CD4-positive, alpha-beta T cell (primary cell): Measurements from ENCODE around the gene AUTS2. TPM values are rescaled to one million over a fixed set of nuclear protein-coding genes. Genes with fewer than 3 reads are reported as not detected.

Experiments used
- ATAC-seq: fragments of 200-7000 bp; cut with Tn5 transposase; one replicate; pipeline ENCODE4 v1.10.0; 2022; ENCODE audit warnings: mild to moderate bottlenecking; ENCODE audit not compliant: poor library complexity
- CTCF ChIA-PET: fragments of 350-600 bp; sonication (Branson Sonifier 250); formaldehyde crosslinking; loops from one replicate; lab custom pipeline; 2021; ENCODE audit warnings: antibody characterized with exemption, inconsistent platforms; lab: Charles Lee
- POLR2A ChIA-PET: fragments of 350-600 bp; sonication (Branson Sonifier 250); formaldehyde crosslinking; loops from one replicate; lab custom pipeline; 2021; ENCODE audit warnings: antibody characterized with exemption, inconsistent platforms; lab: Charles Lee
- DNase-seq, 14 experiments: peaks; one replicate each; pipeline ENCODE4 v3.0.0-alpha.2; 2013 to 2020; ENCODE audit warnings: mixed read lengths in 2 of 14
- H3K27ac ChIP-seq, 2 donors: one replicate each; pipeline versions ENCODE4 v1.5.1 to v1.7.0; 2013; ENCODE audit warnings: low read length in 2 of 2, low read depth in 1 of 2, mild to moderate bottlenecking in 1 of 2
- H3K27me3 ChIP-seq, 2 experiments: 1 replicate in 1 of 2; 2 replicates in 1 of 2; pipeline versions ENCODE4 v1.6.1 to v1.7.0; 2013; ENCODE audit warnings: low read length in 2 of 2, control low read depth in 1 of 2, mild to moderate bottlenecking in 1 of 2, moderate library complexity in 1 of 2; ENCODE audit not compliant: insufficient read depth in 2 of 2, control insufficient read depth in 1 of 2
- H3K36me3 ChIP-seq: one replicate; pipeline ENCODE4 v1.6.1; 2013; ENCODE audit warnings: low read length, control low read depth; ENCODE audit not compliant: insufficient read depth
- H3K4me1 ChIP-seq: one replicate; pipeline ENCODE4 v1.6.1; 2013; ENCODE audit warnings: low read length, control low read depth; ENCODE audit not compliant: insufficient read depth
- H3K4me3 ChIP-seq: one replicate; pipeline ENCODE4 v1.5.1; 2013; ENCODE audit warnings: mild to moderate bottlenecking, low read length, moderate library complexity
- H3K9me3 ChIP-seq, 2 experiments: 1 replicate in 1 of 2; 2 replicates in 1 of 2; pipeline versions ENCODE4 v1.6.1 to v1.7.0; 2013; ENCODE audit warnings: low read length in 2 of 2, mild to moderate bottlenecking in 2 of 2, control low read depth in 1 of 2, moderate library complexity in 1 of 2; ENCODE audit not compliant: control insufficient read depth in 1 of 2, insufficient read depth in 1 of 2
- H3K27ac Mint-ChIP-seq: one replicate; pipeline ENCODE4 v1.8.0; 2020; ENCODE audit warnings: mixed read lengths
- H3K27me3 Mint-ChIP-seq: one replicate; pipeline ENCODE4 v1.8.0; 2021; ENCODE audit warnings: mixed read lengths
- H3K36me3 Mint-ChIP-seq: one replicate; pipeline ENCODE4 v1.8.0; 2021; ENCODE audit warnings: low read depth, mixed read lengths
- H3K4me1 Mint-ChIP-seq: one replicate; pipeline ENCODE4 v1.8.0; 2021; ENCODE audit warnings: low read depth, mixed read lengths
- H3K4me3 Mint-ChIP-seq: one replicate; pipeline ENCODE4 v1.8.0; 2020; ENCODE audit warnings: mild to moderate bottlenecking, mixed read lengths
- H3K9me3 Mint-ChIP-seq: one replicate; pipeline ENCODE4 v1.8.0; 2020; ENCODE audit warnings: mixed read lengths
- CTCF ChIP-seq: fragments of 200-600 bp; IDR thresholded peaks from one replicate; pipeline ENCODE4 v1.8.0; 2022; ENCODE audit warnings: antibody characterized with exemption, mild to moderate bottlenecking
- intact Hi-C, 2 experiments: fragments of 100-400 bp; cut with DNase I in 1 of 2; cut with micrococcal nuclease in 1 of 2; formaldehyde crosslinking; loops; one replicate each; pipeline versions ENCODE4 v1.15.1 to v1.9.0; 2023 to 2025; cut with DNase I, micrococcal nuclease
- total RNA-seq, 174 experiments: library from RNA in 2 of 174; stranded (reverse) in 2 of 174; gene quantifications; one replicate each; pipeline ENCODE4 v1.2.3 and lab custom pipeline; 2021 to 2026

AUTS2 gene
- total RNA-seq, 2 experiments from 2014 or later, result 43.6 to 47.6 TPM

GRCh38 chr7:69656077-69656476, 57.8 kb downstream of the AUTS2 start:
- Histone ChIP-seq H3K4me3 (no peak overlapping the region), H3K4me1 (no peaks in the 10 kb centered on the region), H3K36me3 (no peaks in the 10 kb centered on the region), H3K27ac (no peak overlapping the region), H3K9me3 (no peaks in the 10 kb centered on the region), H3K27me3 (no peaks in the 10 kb centered on the region)
- H3K4me1 Mint-ChIP-seq, result no peaks in the 10 kb centered on the region
- DNase-seq (no peak), ATAC-seq (no peak)
- CTCF ChIA-PET, result no interaction called here
- no peak overlapping the region for H3K27ac Mint-ChIP-seq
- POLR2A ChIA-PET, result no interaction called here
- H3K4me3 Mint-ChIP-seq, result no peak overlapping the region
- H3K9me3 Mint-ChIP-seq, result no peaks in the 10 kb centered on the region
- TF ChIP-seq CTCF, result no peak
- H3K36me3 Mint-ChIP-seq, result no peaks in the 10 kb centered on the region
- intact Hi-C loops, result no loop called here
- no peaks in the 10 kb centered on the region for H3K27me3 Mint-ChIP-seq

GRCh38 chr7:69656890-69657289, 58.6 kb downstream of the AUTS2 start:
- Mint-ChIP-seq H3K36me3 (no peaks in the 10 kb centered on the region), H3K4me1 (no peaks in the 10 kb centered on the region), H3K27me3 (no peaks in the 10 kb centered on the region), H3K4me3 (no peak overlapping the region), H3K27ac (no peak overlapping the region), H3K9me3 (no peaks in the 10 kb centered on the region)
- Histone ChIP-seq H3K27ac (no peak overlapping the region), H3K27me3 (no peaks in the 10 kb centered on the region), H3K9me3 (no peaks in the 10 kb centered on the region), H3K4me3 (no peak overlapping the region), H3K4me1 (no peaks in the 10 kb centered on the region), H3K36me3 (no peaks in the 10 kb centered on the region)
- CTCF ChIA-PET, result no interaction called here
- TF ChIP-seq CTCF, result no peak
- POLR2A ChIA-PET, result no interaction called here
- DNase-seq (no peak), ATAC-seq (no peak)
- intact Hi-C loops, result no loop called here

GRCh38 chr7:69657331-69657730, 59.1 kb downstream of the AUTS2 start:
- Histone ChIP-seq H3K9me3 (no peaks in the 10 kb centered on the region), H3K36me3 (no peaks in the 10 kb centered on the region), H3K4me3 (no peak overlapping the region), H3K27ac (no peak overlapping the region), H3K27me3 (peaks cover 0 to 4% of the 10 kb centered on the region in 2 experiments), H3K4me1 (no peaks in the 10 kb centered on the region)
- POLR2A ChIA-PET, result no interaction called here
- no peaks in the 10 kb centered on the region for H3K9me3 Mint-ChIP-seq
- no peak overlapping the region for H3K27ac Mint-ChIP-seq
- ATAC-seq (no peak), DNase-seq (no peak)
- no peaks in the 10 kb centered on the region for H3K27me3 Mint-ChIP-seq
- intact Hi-C loops, result no loop called here
- CTCF ChIA-PET, result no interaction called here
- no peak overlapping the region for H3K4me3 Mint-ChIP-seq
- H3K4me1 Mint-ChIP-seq, result no peaks in the 10 kb centered on the region
- no peaks in the 10 kb centered on the region for H3K36me3 Mint-ChIP-seq
- no peak for TF ChIP-seq CTCF
